ENCODE measurements around the gene MVB12B.

GRCh38 chr9:126338945-126339344 is 12.3 kb downstream of the MVB12B start:
- TF ChIP-seq CTCF (IDR thresholded peaks at IDR 0.05; ENCODE audit: low read depth, low read length) (no peak), POLR2A (IDR thresholded peaks at IDR 0.05; ENCODE audit: extremely low read depth, insufficient read length) (no peak), MYC (IDR thresholded peaks at IDR 0.05; ENCODE audit: low read depth, low read length) (no peak), MAX (IDR thresholded peaks at IDR 0.05; ENCODE audit: low read depth, low read length) (no peak)
